Cardiac septum (tissue), 1 donor: ENCODE measurements around the gene NGLY1. TPM values are rescaled to one million over a fixed set of nuclear protein-coding genes. Genes with fewer than 3 reads are reported as not detected.

Experiments used
- DNase-seq: peaks from one replicate; pipeline ENCODE4 v3.0.0-alpha.2; 2020; ENCODE audit warnings: low spot score
- intact Hi-C: fragments of 100-400 bp; cut with DNase I; formaldehyde crosslinking; loops from one replicate; pipeline ENCODE4 v1.14.0; 2022
- total RNA-seq: library from RNA; stranded (reverse); fragmentation: NEBNext Ultra II Directional; extraction: Animal tissue kit (Norgen Biotek cat#: 25700); gene quantifications from one replicate; pipeline ENCODE4 v1.2.1, GENCODE V29; 2021
- donor health status: DM: no; HTN: no; CAD: no.

Gene NGLY1
- total RNA-seq, 1 donor from 2014 or later: 29.3 TPM

- no peak for DNase-seq
- intact Hi-C loops: no loop called here
Observed at GRCh38 chr3:25724948-25725645, 58.1 kb downstream of the NGLY1 start.

DNA sequence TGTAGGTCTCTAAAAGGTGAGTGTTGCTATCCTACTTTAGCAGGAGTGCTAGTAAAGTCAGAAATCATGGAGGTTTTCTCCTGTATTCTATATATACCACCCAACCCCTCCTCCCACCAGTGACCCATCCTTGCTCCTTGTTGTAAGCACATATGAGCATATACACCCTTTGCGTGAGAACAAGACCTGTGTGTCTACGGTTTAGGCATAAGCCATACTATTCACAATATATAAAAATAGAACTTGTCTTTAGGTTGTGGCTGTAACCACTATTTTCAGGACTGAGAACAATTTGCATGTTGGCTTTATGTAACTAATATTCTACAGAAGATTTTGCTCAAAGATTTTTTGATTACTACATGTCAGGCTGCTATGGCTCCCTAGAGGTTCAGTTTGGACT lies 59.4 kb downstream of the NGLY1 start:
- intact Hi-C loops: no loop called here

DNA sequence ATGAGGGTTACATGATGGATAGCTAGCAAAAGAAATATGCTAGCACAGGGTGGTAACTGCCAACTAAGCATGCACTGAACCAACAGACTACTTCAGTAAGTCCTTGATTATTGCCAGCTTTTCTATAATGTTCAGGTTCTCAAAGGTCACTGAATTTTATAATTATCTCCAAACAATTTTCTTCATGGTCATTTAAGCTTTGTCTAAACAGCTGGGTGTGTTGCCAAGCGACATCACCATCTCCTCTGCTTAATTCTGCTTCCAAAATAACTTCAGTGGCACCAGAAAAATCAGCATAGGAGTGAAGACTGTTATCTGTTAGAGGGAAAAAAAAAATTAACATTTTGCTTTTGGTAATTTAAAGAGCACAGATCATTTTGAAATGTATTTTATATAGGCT lies 63.9 kb downstream of the NGLY1 start:
- intact Hi-C loops: no loop called here
- no peak for DNase-seq

More for the DNA sequence above, 59.4 kb downstream of the NGLY1 start:
- no peak for DNase-seq

- DNase-seq: no peak
- intact Hi-C loops: no loop called here
Observed at GRCh38 chr3:25713341-25713985, 69.8 kb downstream of the NGLY1 start.

DNA sequence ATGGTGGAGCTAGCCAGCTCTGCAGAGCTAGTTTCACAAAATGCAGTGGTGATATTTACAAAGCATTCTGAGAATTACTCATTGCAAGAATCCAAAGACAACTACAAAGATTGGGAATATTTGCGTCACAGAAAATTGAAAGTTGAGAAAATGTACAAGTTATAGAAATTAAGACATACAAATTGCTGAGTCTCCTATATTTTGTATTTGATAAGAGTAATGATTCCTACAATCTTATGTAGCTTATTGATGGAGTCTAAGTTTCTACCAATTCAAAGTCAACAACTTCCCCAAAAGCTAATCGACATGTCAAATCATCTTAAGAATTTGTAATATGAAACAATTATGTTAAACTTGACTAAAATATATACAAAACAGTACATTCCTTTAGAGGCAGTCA lies 72.2 kb downstream of the NGLY1 start:
- no peak for DNase-seq
- intact Hi-C loops: no loop called here

DNA sequence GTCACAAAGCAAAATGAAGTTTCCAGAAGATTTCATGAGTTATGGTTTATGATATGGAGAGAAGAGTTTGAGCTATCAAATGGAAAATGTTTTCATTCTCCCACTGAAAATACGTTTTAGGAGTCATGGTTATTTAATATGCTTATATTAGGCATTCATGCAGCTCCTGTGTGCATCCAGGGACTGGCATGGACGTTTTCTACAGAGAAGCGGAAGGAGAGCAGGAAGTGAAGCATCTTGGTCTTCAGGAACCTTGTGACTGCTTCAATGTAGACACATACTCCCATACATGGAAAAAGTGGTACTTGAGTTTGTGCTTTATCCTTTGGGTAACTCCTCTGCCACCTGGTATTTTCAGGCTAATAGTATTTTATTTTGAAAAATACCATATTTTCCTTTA lies 75.2 kb downstream of the NGLY1 start:
- intact Hi-C loops: no loop called here
- DNase-seq: no peak

DNA sequence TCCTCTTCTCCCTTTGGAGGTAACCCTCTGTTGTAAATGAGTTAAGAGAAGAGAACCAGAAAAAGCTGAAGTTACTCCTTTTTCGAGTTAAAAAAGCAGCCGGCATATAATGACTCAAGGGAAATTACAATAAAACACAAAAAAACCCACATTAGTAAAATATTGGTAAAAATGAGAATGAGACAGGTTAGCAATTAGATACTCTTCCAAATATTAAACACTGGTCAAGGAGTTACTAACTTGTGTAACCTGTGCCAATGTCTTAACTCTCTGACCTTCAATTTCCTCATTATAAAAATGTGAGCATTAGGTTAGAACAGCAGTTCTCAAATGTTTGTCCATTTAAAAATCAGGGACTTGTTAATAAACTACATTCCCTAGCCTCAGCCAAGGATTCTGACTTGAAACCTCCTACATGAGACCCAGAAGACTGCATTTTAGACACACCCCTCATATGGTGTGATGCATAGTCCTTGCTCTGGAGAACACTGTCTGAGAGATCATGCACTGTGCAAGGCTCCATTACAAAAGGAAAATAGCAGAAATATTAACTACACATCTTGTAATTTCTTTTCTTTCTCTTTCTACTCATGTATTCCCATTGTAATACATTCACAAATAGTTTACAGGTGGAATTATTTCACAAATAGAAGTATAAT lies 75.8 kb downstream of the NGLY1 start:
- no peak for DNase-seq
- intact Hi-C loops: no loop called here

GRCh38 chr3:25706213-25706612 lies 77.0 kb downstream of the NGLY1 start:
- DNase-seq: no peak
- intact Hi-C loops: no loop called here

GRCh38 chr3:25697553-25697952 lies 85.7 kb downstream of the NGLY1 start:
- DNase-seq: no peak
- intact Hi-C loops: no loop called here

DNA sequence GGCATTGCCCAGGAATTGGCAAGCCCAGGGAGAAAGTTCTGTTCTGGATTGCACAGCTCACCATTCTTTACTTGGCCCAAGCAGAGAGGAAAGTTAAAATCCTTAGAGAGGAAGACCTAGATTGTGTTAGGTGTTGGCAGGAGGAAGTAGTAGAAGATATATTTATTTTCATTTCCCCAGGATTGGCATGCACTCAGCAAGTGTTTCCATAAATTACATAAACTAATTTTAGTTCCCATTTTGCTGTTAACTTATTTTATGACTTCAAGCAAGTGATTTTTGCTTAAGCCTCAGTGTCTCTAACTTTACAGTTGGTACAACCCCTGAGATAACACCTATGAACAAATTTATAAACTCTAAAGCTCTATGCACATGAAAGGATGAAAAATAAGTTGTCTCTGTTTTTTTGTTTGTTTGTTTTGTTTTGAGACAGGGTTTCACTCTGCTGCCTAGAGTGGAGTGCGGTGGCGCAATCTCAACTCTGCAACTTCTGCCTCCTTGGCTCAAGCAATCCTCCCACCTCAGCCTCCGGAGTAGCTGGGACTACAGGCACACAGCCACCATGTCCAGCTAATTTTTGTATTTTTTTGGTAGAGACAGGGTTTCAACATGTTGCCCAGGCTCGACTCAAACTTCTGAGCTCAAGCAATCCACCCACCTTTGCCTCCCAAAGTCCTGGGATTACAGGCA lies 87.4 kb downstream of the NGLY1 start:
- DNase-seq: no peak
- intact Hi-C loops: no loop called here

- intact Hi-C loops: no loop called here
- no peak for DNase-seq
Observed at GRCh38 chr3:25693238-25693637, 90.0 kb downstream of the NGLY1 start.

- intact Hi-C loops: no loop called here
Observed at GRCh38 chr3:25692341-25692740, 90.9 kb downstream of the NGLY1 start.

GRCh38 chr3:25690768-25691533 lies 92.3 kb downstream of the NGLY1 start:
- DNase-seq: no peak
- intact Hi-C loops: no loop called here

More at GRCh38 chr3:25692341-25692740, 90.9 kb downstream of the NGLY1 start:
- no peak for DNase-seq

DNA sequence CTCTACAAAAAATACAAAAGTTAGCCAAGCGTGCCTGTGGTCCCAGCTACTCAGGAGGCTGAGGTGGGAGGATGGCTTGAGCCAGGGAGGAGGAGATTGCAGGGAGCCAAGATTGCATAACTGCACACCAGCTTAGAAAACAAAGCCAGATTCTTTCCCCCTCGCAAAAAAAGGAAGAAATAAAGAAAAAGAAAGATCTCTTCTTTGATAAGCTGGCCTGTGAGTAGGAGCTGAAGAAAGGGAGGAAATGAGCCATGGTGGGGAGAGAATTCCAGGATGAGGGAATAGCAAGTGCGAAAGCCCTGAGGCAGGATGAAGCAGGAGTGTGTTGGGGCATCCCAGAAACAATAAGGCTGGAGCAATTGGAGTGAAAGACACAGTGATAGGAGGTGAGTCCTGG lies 94.0 kb downstream of the NGLY1 start:
- DNase-seq: no peak
- intact Hi-C loops: no loop called here

GRCh38 chr3:25687742-25688141 lies 95.5 kb downstream of the NGLY1 start:
- intact Hi-C loops: no loop called here
- DNase-seq: no peak

DNA sequence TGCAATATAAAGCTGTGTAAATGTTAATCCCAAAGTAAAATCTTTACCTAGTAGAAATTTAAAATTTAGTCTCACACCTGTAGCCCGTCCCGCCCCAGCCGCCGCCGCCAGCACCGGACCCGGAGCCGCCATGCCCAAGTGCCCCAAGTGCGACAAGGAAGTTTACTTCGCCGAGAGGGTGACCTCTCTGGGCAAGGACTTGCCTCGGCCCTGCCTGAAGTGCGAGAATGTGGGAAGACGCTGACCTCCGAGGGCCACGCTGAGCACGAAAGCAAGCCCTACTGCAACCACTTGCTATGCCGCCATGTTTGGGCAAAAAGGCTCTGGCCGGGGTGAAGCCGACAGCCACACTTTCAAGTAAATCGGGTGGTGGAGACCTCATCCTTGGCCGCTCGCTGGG lies 96.5 kb downstream of the NGLY1 start:
- intact Hi-C loops: no loop called here
- no peak for DNase-seq

- intact Hi-C loops: no loop called here
- no peak for DNase-seq
Observed at GRCh38 chr3:25683882-25684281, 99.4 kb downstream of the NGLY1 start.

GRCh38 chr3:25683410-25683809 lies 99.8 kb downstream of the NGLY1 start:
- DNase-seq: no peak
- intact Hi-C loops: no loop called here

- no peak for DNase-seq
- intact Hi-C loops: no loop called here
Observed at GRCh38 chr3:25679642-25680302, 103.5 kb downstream of the NGLY1 start.
